ENCODE results near the gene CLPX. TPM values are rescaled to one million over a fixed set of nuclear protein-coding genes. Genes with fewer than 3 reads are reported as not detected.

CLPX gene
- total RNA-seq, 1 experiment from 2014 or later: 26.2 TPM

GRCh38 chr15:65201918-65202317 lies 16.8 kb upstream of the CLPX start:
- no peak for DNase-seq
- no peaks in the 10 kb centered on the region for H3K27me3 ChIP-seq (ENCODE audit: low read length)

GRCh38 chr15:65198571-65198970 lies 13.4 kb upstream of the CLPX start:
- Histone ChIP-seq H3K9me2 (replicated peaks; ENCODE audit: insufficient read depth, low read length) (no peaks in the 10 kb centered on the region), H3K27me3 (ENCODE audit: low read length) (no peaks in the 10 kb centered on the region), H3K4me1 (ENCODE audit: low read length) (peaks cover 17% of the 10 kb centered on the region), H3K79me2 (ENCODE audit: low read length) (no peaks in the 10 kb centered on the region), H3K36me3 (ENCODE audit: insufficient read depth, low read length) (no peaks in the 10 kb centered on the region), H3K27ac (ENCODE audit: low read length) (no peak overlapping the region), H4K20me1 (ENCODE audit: insufficient read depth, low read depth, low read length) (no peaks in the 10 kb centered on the region), H2AFZ (ENCODE audit: low read length) (no peak overlapping the region), H3K9me3 (ENCODE audit: low read length) (no peaks in the 10 kb centered on the region), H3K9ac (ENCODE audit: low read length) (no peak overlapping the region), H3K4me2 (ENCODE audit: low read depth, low read length, poor library complexity, severe bottlenecking) (no peak overlapping the region), H3K4me3 (ENCODE audit: low read length) (no peak overlapping the region)
- no peak for DNase-seq

More at GRCh38 chr15:65201918-65202317, 16.8 kb upstream of the CLPX start:
- Histone ChIP-seq H3K9me2 (replicated peaks; ENCODE audit: insufficient read depth, low read length) (no peaks in the 10 kb centered on the region), H3K9ac (ENCODE audit: low read length) (no peak overlapping the region), H3K9me3 (ENCODE audit: low read length) (no peaks in the 10 kb centered on the region), H3K36me3 (ENCODE audit: insufficient read depth, low read length) (no peaks in the 10 kb centered on the region), H4K20me1 (ENCODE audit: insufficient read depth, low read depth, low read length) (no peaks in the 10 kb centered on the region), H3K79me2 (ENCODE audit: low read length) (no peaks in the 10 kb centered on the region), H3K27ac (ENCODE audit: low read length) (no peak overlapping the region), H3K4me1 (ENCODE audit: low read length) (peaks cover 1% of the 10 kb centered on the region), H3K4me2 (ENCODE audit: low read depth, low read length, poor library complexity, severe bottlenecking) (no peak overlapping the region), H2AFZ (ENCODE audit: low read length) (no peak overlapping the region), H3K4me3 (ENCODE audit: low read length) (no peak overlapping the region)

GRCh38 chr15:65197337-65197645 lies 12.1 kb upstream of the CLPX start:
- H3K27me3 ChIP-seq (ENCODE audit: low read length): no peaks in the 10 kb centered on the region
- no peak overlapping the region for H3K4me2 ChIP-seq (ENCODE audit: low read depth, low read length, poor library complexity, severe bottlenecking)
- no peak overlapping the region for H3K9ac ChIP-seq (ENCODE audit: low read length)
- no peak overlapping the region for H3K4me3 ChIP-seq (ENCODE audit: low read length)
- DNase-seq: no peak
- peaks cover 17% of the 10 kb centered on the region for H3K4me1 ChIP-seq (ENCODE audit: low read length)
- H2AFZ ChIP-seq (ENCODE audit: low read length): no peak overlapping the region
- H3K9me2 ChIP-seq (replicated peaks; ENCODE audit: insufficient read depth, low read length): no peaks in the 10 kb centered on the region
- no peaks in the 10 kb centered on the region for H3K36me3 ChIP-seq (ENCODE audit: insufficient read depth, low read length)
- no peaks in the 10 kb centered on the region for H4K20me1 ChIP-seq (ENCODE audit: insufficient read depth, low read depth, low read length)
- no peaks in the 10 kb centered on the region for H3K9me3 ChIP-seq (ENCODE audit: low read length)
- H3K27ac ChIP-seq (ENCODE audit: low read length): no peak overlapping the region
- H3K79me2 ChIP-seq (ENCODE audit: low read length): no peaks in the 10 kb centered on the region

- DNase-seq: no peak
Measured at GRCh38 chr15:65196637-65197336, 11.6 kb upstream of the CLPX start.

GRCh38 chr15:65195548-65195923 lies 10.4 kb upstream of the CLPX start:
- no peak for DNase-seq
- Histone ChIP-seq H3K27ac (ENCODE audit: low read length) (no peak overlapping the region), H2AFZ (ENCODE audit: low read length) (no peak overlapping the region), H4K20me1 (ENCODE audit: insufficient read depth, low read depth, low read length) (no peaks in the 10 kb centered on the region), H3K9ac (ENCODE audit: low read length) (no peak overlapping the region), H3K4me1 (ENCODE audit: low read length) (peaks cover 17% of the 10 kb centered on the region), H3K27me3 (ENCODE audit: low read length) (no peaks in the 10 kb centered on the region), H3K4me3 (ENCODE audit: low read length) (no peak overlapping the region), H3K79me2 (ENCODE audit: low read length) (no peaks in the 10 kb centered on the region), H3K4me2 (ENCODE audit: low read depth, low read length, poor library complexity, severe bottlenecking) (peak overlapping the region; percentile 43), H3K9me2 (replicated peaks; ENCODE audit: insufficient read depth, low read length) (no peaks in the 10 kb centered on the region), H3K9me3 (ENCODE audit: low read length) (no peaks in the 10 kb centered on the region), H3K36me3 (ENCODE audit: insufficient read depth, low read length) (no peaks in the 10 kb centered on the region)

More at GRCh38 chr15:65196637-65197336, 11.6 kb upstream of the CLPX start:
- Histone ChIP-seq H3K9me2 (replicated peaks; ENCODE audit: insufficient read depth, low read length) (no peaks in the 10 kb centered on the region), H3K27me3 (ENCODE audit: low read length) (no peaks in the 10 kb centered on the region), H3K79me2 (ENCODE audit: low read length) (no peaks in the 10 kb centered on the region), H3K4me3 (ENCODE audit: low read length) (no peak overlapping the region; the same call in 1 of the 2 replicates), H4K20me1 (ENCODE audit: insufficient read depth, low read depth, low read length) (no peaks in the 10 kb centered on the region), H3K4me2 (ENCODE audit: low read depth, low read length, poor library complexity, severe bottlenecking) (peak overlapping the region; percentile 43), H2AFZ (ENCODE audit: low read length) (no peak overlapping the region; the same call in 1 of the 2 replicates), H3K36me3 (ENCODE audit: insufficient read depth, low read length) (no peaks in the 10 kb centered on the region), H3K4me1 (ENCODE audit: low read length) (peaks cover 17% of the 10 kb centered on the region), H3K27ac (ENCODE audit: low read length) (peak overlapping the region; percentile 8; the same call in 1 of the 2 replicates), H3K9me3 (ENCODE audit: low read length) (no peaks in the 10 kb centered on the region), H3K9ac (ENCODE audit: low read length) (no peak overlapping the region)

- no peaks in the 10 kb centered on the region for H3K79me2 ChIP-seq (ENCODE audit: low read length)
- no peak for DNase-seq
- H2AFZ ChIP-seq (ENCODE audit: low read length): no peak overlapping the region
- no peak overlapping the region for H3K9ac ChIP-seq (ENCODE audit: low read length)
- H3K27ac ChIP-seq (ENCODE audit: low read length): no peak overlapping the region
- H3K9me3 ChIP-seq (ENCODE audit: low read length): no peaks in the 10 kb centered on the region
- no peaks in the 10 kb centered on the region for H3K27me3 ChIP-seq (ENCODE audit: low read length)
- H3K36me3 ChIP-seq (ENCODE audit: insufficient read depth, low read length): no peaks in the 10 kb centered on the region
- no peak overlapping the region for H3K4me3 ChIP-seq (ENCODE audit: low read length)
- no peak overlapping the region for H3K4me2 ChIP-seq (ENCODE audit: low read depth, low read length, poor library complexity, severe bottlenecking)
- H3K4me1 ChIP-seq (ENCODE audit: low read length): peaks cover 17% of the 10 kb centered on the region
- H3K9me2 ChIP-seq (replicated peaks; ENCODE audit: insufficient read depth, low read length): no peaks in the 10 kb centered on the region
- H4K20me1 ChIP-seq (ENCODE audit: insufficient read depth, low read depth, low read length): no peaks in the 10 kb centered on the region
Measured at GRCh38 chr15:65194826-65195547, 9.8 kb upstream of the CLPX start.

- Histone ChIP-seq H3K79me2 (ENCODE audit: low read length) (no peaks in the 10 kb centered on the region), H3K4me3 (ENCODE audit: low read length) (no peak overlapping the region), H3K36me3 (ENCODE audit: insufficient read depth, low read length) (no peaks in the 10 kb centered on the region), H3K4me2 (ENCODE audit: low read depth, low read length, poor library complexity, severe bottlenecking) (no peak overlapping the region), H3K27me3 (ENCODE audit: low read length) (no peaks in the 10 kb centered on the region), H3K9me2 (replicated peaks; ENCODE audit: insufficient read depth, low read length) (no peaks in the 10 kb centered on the region), H2AFZ (ENCODE audit: low read length) (no peak overlapping the region), H3K27ac (ENCODE audit: low read length) (no peak overlapping the region), H3K4me1 (ENCODE audit: low read length) (peaks cover 20% of the 10 kb centered on the region), H3K9ac (ENCODE audit: low read length) (no peak overlapping the region), H3K9me3 (ENCODE audit: low read length) (no peaks in the 10 kb centered on the region), H4K20me1 (ENCODE audit: insufficient read depth, low read depth, low read length) (no peaks in the 10 kb centered on the region)
- peak; percentile 64 for DNase-seq
Measured at GRCh38 chr15:65192016-65192415, 6.9 kb upstream of the CLPX start.

- Histone ChIP-seq H3K27me3 (ENCODE audit: low read length) (no peaks in the 10 kb centered on the region), H3K4me3 (ENCODE audit: low read length) (no peak overlapping the region), H3K9ac (ENCODE audit: low read length) (peak overlapping the region; percentile 27; the same call in 1 of the 2 replicates), H3K79me2 (ENCODE audit: low read length) (peaks cover 9% of the 10 kb centered on the region), H3K36me3 (ENCODE audit: insufficient read depth, low read length) (no peaks in the 10 kb centered on the region), H4K20me1 (ENCODE audit: insufficient read depth, low read depth, low read length) (no peaks in the 10 kb centered on the region), H3K9me2 (replicated peaks; ENCODE audit: insufficient read depth, low read length) (no peaks in the 10 kb centered on the region), H3K4me1 (ENCODE audit: low read length) (peaks cover 10% of the 10 kb centered on the region), H3K4me2 (ENCODE audit: low read depth, low read length, poor library complexity, severe bottlenecking) (no peak overlapping the region), H3K9me3 (ENCODE audit: low read length) (no peaks in the 10 kb centered on the region), H3K27ac (ENCODE audit: low read length) (no peak overlapping the region), H2AFZ (ENCODE audit: low read length) (peak overlapping the region; percentile 67)
- peak; percentile 80 for DNase-seq
Measured at GRCh38 chr15:65189102-65189740, 4.1 kb upstream of the CLPX start.
